ENCODE measurements around the gene CADM1. TPM values are rescaled to one million over a fixed set of nuclear protein-coding genes. Genes with fewer than 3 reads are reported as not detected.

Gene CADM1
- polyA plus RNA-seq, 2 donors: 1.9 to 3.8 TPM

DNA sequence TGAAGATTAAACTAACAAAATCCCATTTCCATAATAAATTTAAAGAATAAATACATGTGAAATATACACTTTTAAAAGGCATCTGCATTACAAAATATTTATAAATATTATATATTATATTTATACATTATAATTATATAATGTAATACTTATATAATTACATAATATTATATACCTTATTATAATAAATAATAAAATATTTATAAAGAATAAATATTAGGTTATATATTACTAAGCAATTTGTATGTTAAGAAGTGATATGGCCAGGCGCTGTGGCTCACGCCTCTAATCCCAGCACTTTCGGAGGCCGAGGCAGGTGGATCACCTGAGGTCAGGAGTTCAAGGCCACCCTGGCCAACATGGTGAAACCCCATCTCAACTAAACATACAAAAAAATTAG is 97.8 kb downstream of the CADM1 start:
- Histone ChIP-seq H3K4me1 (ENCODE audit: control insufficient read depth in 2 of 2, insufficient read depth in 2 of 2, low read length in 1 of 2) (no peaks in the 10 kb centered on the region), H3K4me3 (ENCODE audit: low read depth in 1 of 2, low read length in 2 of 2) (no peak overlapping the region), H3K27ac (ENCODE audit: low read depth in 2 of 2, low read length in 1 of 2) (no peak overlapping the region), H3K9me3 (ENCODE audit: control insufficient read depth in 2 of 2, insufficient read depth in 1 of 2, low read depth in 1 of 2, low read length in 1 of 2) (no peaks in the 10 kb centered on the region), H3K27me3 (ENCODE audit: control insufficient read depth in 1 of 2, insufficient read depth in 2 of 2, low read length in 2 of 2) (no peaks in the 10 kb centered on the region), H3K36me3 (ENCODE audit: control insufficient read depth in 2 of 2, insufficient read depth in 2 of 2, low read length in 1 of 2) (no peaks in the 10 kb centered on the region)
- WGBS, 2 donors: 98 to 99% methylated on average over 4 of the region's 4 CpGs

- H3K4me3 ChIP-seq (ENCODE audit: low read depth in 1 of 2, low read length in 2 of 2): no peak overlapping the region
- H3K9me3 ChIP-seq (ENCODE audit: control insufficient read depth in 2 of 2, insufficient read depth in 1 of 2, low read depth in 1 of 2, low read length in 1 of 2): no peaks in the 10 kb centered on the region
- 68 to 87% methylated on average over 2 of the region's 2 CpGs for WGBS, 2 donors
- H3K27ac ChIP-seq (ENCODE audit: low read depth in 2 of 2, low read length in 1 of 2): no peak overlapping the region
- H3K27me3 ChIP-seq (ENCODE audit: control insufficient read depth in 1 of 2, insufficient read depth in 2 of 2, low read length in 2 of 2): no peaks in the 10 kb centered on the region
- no peaks in the 10 kb centered on the region for H3K36me3 ChIP-seq (ENCODE audit: control insufficient read depth in 2 of 2, insufficient read depth in 2 of 2, low read length in 1 of 2)
- no peaks in the 10 kb centered on the region for H3K4me1 ChIP-seq (ENCODE audit: control insufficient read depth in 2 of 2, insufficient read depth in 2 of 2, low read length in 1 of 2)
Measured at GRCh38 chr11:115398333-115399080, 105.7 kb downstream of the CADM1 start.

GRCh38 chr11:115396533-115396932 is 107.7 kb downstream of the CADM1 start:
- H3K4me3 ChIP-seq (ENCODE audit: low read depth in 1 of 2, low read length in 2 of 2): no peak overlapping the region
- no peak overlapping the region for H3K27ac ChIP-seq (ENCODE audit: low read depth in 2 of 2, low read length in 1 of 2)
- WGBS, 2 donors: 64 to 65% methylated on average over 1 of the region's 1 CpG
- H3K36me3 ChIP-seq (ENCODE audit: control insufficient read depth in 2 of 2, insufficient read depth in 2 of 2, low read length in 1 of 2): no peaks in the 10 kb centered on the region
- H3K27me3 ChIP-seq (ENCODE audit: control insufficient read depth in 1 of 2, insufficient read depth in 2 of 2, low read length in 2 of 2): no peaks in the 10 kb centered on the region
- H3K9me3 ChIP-seq (ENCODE audit: control insufficient read depth in 2 of 2, insufficient read depth in 1 of 2, low read depth in 1 of 2, low read length in 1 of 2): no peaks in the 10 kb centered on the region
- H3K4me1 ChIP-seq (ENCODE audit: control insufficient read depth in 2 of 2, insufficient read depth in 2 of 2, low read length in 1 of 2): no peaks in the 10 kb centered on the region

DNA sequence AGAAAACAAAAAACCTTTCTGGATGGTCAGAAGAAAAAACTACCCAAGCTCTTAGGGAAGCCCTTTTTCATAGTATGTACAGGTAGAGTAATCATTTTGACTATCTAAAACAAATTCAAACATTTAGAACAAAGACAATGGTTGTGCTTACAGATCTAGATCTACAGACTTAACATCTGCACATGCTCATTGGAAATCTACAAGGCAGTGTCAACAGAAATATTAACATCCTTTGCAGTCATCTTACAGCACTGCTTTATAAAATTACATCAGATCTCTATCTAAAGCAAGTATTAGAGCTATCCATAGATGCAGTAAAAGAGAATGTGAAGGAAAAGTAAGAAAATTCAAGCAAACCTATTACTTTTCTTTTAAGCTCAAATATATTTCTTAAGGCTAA is 110.3 kb downstream of the CADM1 start:
- Histone ChIP-seq H3K4me3 (ENCODE audit: low read depth in 1 of 2, low read length in 2 of 2) (no peak overlapping the region), H3K36me3 (ENCODE audit: control insufficient read depth in 2 of 2, insufficient read depth in 2 of 2, low read length in 1 of 2) (no peaks in the 10 kb centered on the region), H3K27me3 (ENCODE audit: control insufficient read depth in 1 of 2, insufficient read depth in 2 of 2, low read length in 2 of 2) (no peaks in the 10 kb centered on the region), H3K9me3 (ENCODE audit: control insufficient read depth in 2 of 2, insufficient read depth in 1 of 2, low read depth in 1 of 2, low read length in 1 of 2) (no peaks in the 10 kb centered on the region), H3K27ac (ENCODE audit: low read depth in 2 of 2, low read length in 1 of 2) (no peak overlapping the region), H3K4me1 (ENCODE audit: control insufficient read depth in 2 of 2, insufficient read depth in 2 of 2, low read length in 1 of 2) (no peaks in the 10 kb centered on the region)

- Histone ChIP-seq H3K27ac (ENCODE audit: low read depth in 2 of 2, low read length in 1 of 2) (no peak overlapping the region), H3K4me3 (ENCODE audit: low read depth in 1 of 2, low read length in 2 of 2) (no peak overlapping the region), H3K4me1 (ENCODE audit: control insufficient read depth in 2 of 2, insufficient read depth in 2 of 2, low read length in 1 of 2) (no peaks in the 10 kb centered on the region), H3K27me3 (ENCODE audit: control insufficient read depth in 1 of 2, insufficient read depth in 2 of 2, low read length in 2 of 2) (no peaks in the 10 kb centered on the region), H3K36me3 (ENCODE audit: control insufficient read depth in 2 of 2, insufficient read depth in 2 of 2, low read length in 1 of 2) (no peaks in the 10 kb centered on the region), H3K9me3 (ENCODE audit: control insufficient read depth in 2 of 2, insufficient read depth in 1 of 2, low read depth in 1 of 2, low read length in 1 of 2) (no peaks in the 10 kb centered on the region)
- 78 to 84% methylated on average over 1 of the region's 1 CpG for WGBS, 2 donors
Measured at GRCh38 chr11:115391598-115391997, 112.6 kb downstream of the CADM1 start.

- H3K4me3 ChIP-seq (ENCODE audit: low read depth in 1 of 2, low read length in 2 of 2): no peak overlapping the region
- H3K9me3 ChIP-seq (ENCODE audit: control insufficient read depth in 2 of 2, insufficient read depth in 1 of 2, low read depth in 1 of 2, low read length in 1 of 2): no peaks in the 10 kb centered on the region
- 37 to 48% methylated on average over 3 of the region's 3 CpGs for WGBS, 2 donors
- no peaks in the 10 kb centered on the region for H3K36me3 ChIP-seq (ENCODE audit: control insufficient read depth in 2 of 2, insufficient read depth in 2 of 2, low read length in 1 of 2)
- no peak overlapping the region for H3K27ac ChIP-seq (ENCODE audit: low read depth in 2 of 2, low read length in 1 of 2)
- H3K4me1 ChIP-seq (ENCODE audit: control insufficient read depth in 2 of 2, insufficient read depth in 2 of 2, low read length in 1 of 2): no peaks in the 10 kb centered on the region
- no peaks in the 10 kb centered on the region for H3K27me3 ChIP-seq (ENCODE audit: control insufficient read depth in 1 of 2, insufficient read depth in 2 of 2, low read length in 2 of 2)
Measured at GRCh38 chr11:115391160-115391559, 113.1 kb downstream of the CADM1 start.

DNA sequence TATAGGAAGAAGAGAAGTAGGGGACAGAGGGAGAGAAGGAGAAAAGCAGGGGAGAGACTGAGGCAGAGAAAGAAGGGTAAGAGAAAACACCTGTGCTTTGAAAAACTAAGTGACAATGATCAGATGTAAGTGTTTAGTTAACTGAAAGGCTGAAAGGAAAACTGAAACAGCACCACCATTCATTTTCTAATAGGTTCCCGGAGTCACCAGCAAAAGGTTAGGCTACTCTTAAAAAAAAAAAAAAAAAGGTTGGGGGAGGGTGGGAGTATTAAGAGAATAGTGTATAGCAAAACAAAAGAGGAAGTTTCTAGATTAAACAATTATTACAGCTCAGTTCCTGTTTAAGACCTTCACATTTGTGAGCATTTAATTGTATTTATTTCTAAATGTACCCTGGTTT is 113.8 kb downstream of the CADM1 start:
- WGBS, 2 donors: 41 to 77% methylated on average over 1 of the region's 1 CpG
- Histone ChIP-seq H3K4me1 (ENCODE audit: control insufficient read depth in 2 of 2, insufficient read depth in 2 of 2, low read length in 1 of 2) (no peaks in the 10 kb centered on the region), H3K36me3 (ENCODE audit: control insufficient read depth in 2 of 2, insufficient read depth in 2 of 2, low read length in 1 of 2) (no peaks in the 10 kb centered on the region), H3K9me3 (ENCODE audit: control insufficient read depth in 2 of 2, insufficient read depth in 1 of 2, low read depth in 1 of 2, low read length in 1 of 2) (no peaks in the 10 kb centered on the region), H3K27ac (ENCODE audit: low read depth in 2 of 2, low read length in 1 of 2) (no peak overlapping the region), H3K4me3 (ENCODE audit: low read depth in 1 of 2, low read length in 2 of 2) (no peak overlapping the region), H3K27me3 (ENCODE audit: control insufficient read depth in 1 of 2, insufficient read depth in 2 of 2, low read length in 2 of 2) (no peaks in the 10 kb centered on the region)

DNA sequence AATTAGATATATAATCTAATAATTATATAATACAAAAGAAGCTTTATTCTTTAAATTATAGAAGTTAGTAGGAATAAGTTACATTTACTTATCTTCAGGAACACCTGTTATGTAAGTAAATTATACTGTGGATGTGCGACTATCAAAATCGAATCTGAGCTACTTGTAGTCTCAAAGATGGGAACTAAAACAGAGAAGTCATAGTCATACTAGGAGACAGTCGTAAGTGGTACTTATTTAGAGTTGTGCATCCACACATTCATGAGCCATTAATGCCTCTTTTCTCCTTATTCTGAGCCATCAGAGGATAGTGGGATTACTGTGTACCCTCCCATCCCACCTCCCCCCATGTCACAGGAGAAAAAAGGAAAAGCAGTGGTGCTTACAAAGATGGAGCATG is 114.4 kb downstream of the CADM1 start:
- Histone ChIP-seq H3K27me3 (ENCODE audit: control insufficient read depth in 1 of 2, insufficient read depth in 2 of 2, low read length in 2 of 2) (no peaks in the 10 kb centered on the region), H3K27ac (ENCODE audit: low read depth in 2 of 2, low read length in 1 of 2) (no peak overlapping the region), H3K9me3 (ENCODE audit: control insufficient read depth in 2 of 2, insufficient read depth in 1 of 2, low read depth in 1 of 2, low read length in 1 of 2) (no peaks in the 10 kb centered on the region), H3K4me3 (ENCODE audit: low read depth in 1 of 2, low read length in 2 of 2) (no peak overlapping the region), H3K4me1 (ENCODE audit: control insufficient read depth in 2 of 2, insufficient read depth in 2 of 2, low read length in 1 of 2) (no peaks in the 10 kb centered on the region), H3K36me3 (ENCODE audit: control insufficient read depth in 2 of 2, insufficient read depth in 2 of 2, low read length in 1 of 2) (no peaks in the 10 kb centered on the region)
- 77 to 84% methylated on average over 3 of the region's 3 CpGs for WGBS, 2 donors

DNA sequence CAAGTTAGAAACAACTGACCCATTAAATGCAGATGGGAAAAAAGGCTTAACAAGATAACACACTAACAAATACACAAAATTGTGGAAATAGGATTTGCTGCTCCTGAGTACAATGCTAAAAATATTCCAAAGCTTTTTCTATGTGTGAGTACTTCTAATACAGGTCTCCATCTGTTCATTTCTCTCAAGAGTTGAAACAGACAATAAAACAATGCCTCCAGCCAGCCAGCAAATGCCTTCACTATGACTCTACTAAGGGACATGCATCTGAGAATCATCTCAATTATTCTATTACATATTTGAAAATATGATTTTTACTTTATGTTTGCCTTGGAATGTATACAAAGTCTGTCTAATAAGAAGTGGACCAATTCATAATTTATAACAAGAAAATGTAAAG is 119.0 kb downstream of the CADM1 start:
- Histone ChIP-seq H3K36me3 (ENCODE audit: control insufficient read depth in 2 of 2, insufficient read depth in 2 of 2, low read length in 1 of 2) (no peaks in the 10 kb centered on the region), H3K9me3 (ENCODE audit: control insufficient read depth in 2 of 2, insufficient read depth in 1 of 2, low read depth in 1 of 2, low read length in 1 of 2) (no peaks in the 10 kb centered on the region), H3K4me1 (ENCODE audit: control insufficient read depth in 2 of 2, insufficient read depth in 2 of 2, low read length in 1 of 2) (no peaks in the 10 kb centered on the region), H3K4me3 (ENCODE audit: low read depth in 1 of 2, low read length in 2 of 2) (no peak overlapping the region), H3K27me3 (ENCODE audit: control insufficient read depth in 1 of 2, insufficient read depth in 2 of 2, low read length in 2 of 2) (no peaks in the 10 kb centered on the region), H3K27ac (ENCODE audit: low read depth in 2 of 2, low read length in 1 of 2) (no peak overlapping the region)

- no peak overlapping the region for H3K27ac ChIP-seq (ENCODE audit: low read depth in 2 of 2, low read length in 1 of 2)
- H3K27me3 ChIP-seq (ENCODE audit: control insufficient read depth in 1 of 2, insufficient read depth in 2 of 2, low read length in 2 of 2): no peaks in the 10 kb centered on the region
- WGBS, 2 donors: 80 to 86% methylated on average over 2 of the region's 2 CpGs
- no peaks in the 10 kb centered on the region for H3K36me3 ChIP-seq (ENCODE audit: control insufficient read depth in 2 of 2, insufficient read depth in 2 of 2, low read length in 1 of 2)
- H3K4me3 ChIP-seq (ENCODE audit: low read depth in 1 of 2, low read length in 2 of 2): no peak overlapping the region
- no peaks in the 10 kb centered on the region for H3K9me3 ChIP-seq (ENCODE audit: control insufficient read depth in 2 of 2, insufficient read depth in 1 of 2, low read depth in 1 of 2, low read length in 1 of 2)
- H3K4me1 ChIP-seq (ENCODE audit: control insufficient read depth in 2 of 2, insufficient read depth in 2 of 2, low read length in 1 of 2): no peaks in the 10 kb centered on the region
Measured at GRCh38 chr11:115384236-115384635, 120.0 kb downstream of the CADM1 start.
